HEK293T (cell line): ENCODE results near the gene ZNFX1.

ENCODE experiments used
- ELF4 ChIP-seq: fragments of 450-650 bp; IDR thresholded peaks from 2 replicates; pipeline ENCODE4 v1.6.1; 2017; ENCODE audit warnings: antibody characterized with exemption
- FOXA1 ChIP-seq: fragments of 450-650 bp; IDR thresholded peaks from 2 replicates; pipeline ENCODE4 v1.6.1; 2016; ENCODE audit warnings: mild to moderate bottlenecking
- FOXM1 ChIP-seq: fragments of 450-650 bp; IDR thresholded peaks from 2 replicates; pipeline ENCODE4 v1.6.1; 2017; ENCODE audit warnings: mild to moderate bottlenecking, borderline replicate concordance
- SUZ12 ChIP-seq: fragments of 450-650 bp; IDR thresholded peaks from 2 replicates; pipeline ENCODE4 v1.6.1; 2016; ENCODE audit warnings: mild to moderate bottlenecking
- ZNF384 ChIP-seq: fragments of 450-650 bp; IDR thresholded peaks from 2 replicates; pipeline ENCODE4 v1.6.1; 2016

DNA sequence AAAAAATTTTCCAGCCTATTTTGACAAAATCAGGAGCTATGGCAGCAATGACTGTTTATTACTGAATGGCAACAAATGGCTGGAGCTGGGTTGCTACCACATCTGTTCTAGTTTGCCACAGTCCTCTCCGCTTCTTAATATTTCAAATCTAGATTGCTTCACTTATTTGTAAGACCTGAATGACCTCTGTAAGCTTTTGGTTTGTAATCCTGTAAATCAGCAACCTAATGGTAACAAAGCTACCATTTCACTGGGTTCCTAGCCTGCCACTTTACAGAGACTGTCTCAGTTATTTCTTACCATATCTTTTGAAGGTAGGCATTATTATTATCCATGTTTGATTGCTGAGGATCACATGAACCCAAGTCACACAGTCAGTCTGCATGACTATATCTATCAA lies 15.4 kb downstream of the ZNFX1 start:
- TF ChIP-seq SUZ12 (no peak), FOXM1 (no peak), ZNF384 (no peak), FOXA1 (no peak), ELF4 (no peak)
